ENCODE measurements around the gene TPK1. TPM values are rescaled to one million over a fixed set of nuclear protein-coding genes. Genes with fewer than 3 reads are reported as not detected.

Gene TPK1
- total RNA-seq, 6 experiments from 2014 or later, result 3.1 to 6.7 (median 4.3) TPM

DNA sequence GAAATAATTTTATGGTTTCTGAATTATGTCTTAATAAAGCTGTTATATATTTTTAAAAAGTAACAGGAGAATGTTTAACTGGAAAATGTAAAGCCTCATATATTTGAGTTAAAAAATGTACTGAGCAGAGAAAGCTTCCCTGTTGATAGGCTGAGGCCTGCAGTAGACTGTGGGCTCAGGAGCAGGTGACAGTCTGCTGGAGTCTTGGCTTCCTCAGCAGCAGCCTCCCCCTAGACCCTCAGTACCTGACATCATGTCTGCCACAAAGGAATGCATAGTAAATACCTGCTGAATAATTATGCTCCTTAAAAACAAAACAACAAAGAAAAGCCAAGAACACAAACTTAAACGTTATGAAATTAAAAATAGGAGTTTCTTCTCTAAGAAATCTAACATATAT lies 358.5 kb downstream of the TPK1 start:
- Histone ChIP-seq H3K27ac (no peak overlapping the region), H3K4me1 (no peaks in the 10 kb centered on the region), H3K9me3 (no peaks in the 10 kb centered on the region), H3K4me3 (no peak overlapping the region), H3K27me3 (no peaks in the 10 kb centered on the region), H3K36me3 (no peaks in the 10 kb centered on the region)
- DNase-seq (no peak), ATAC-seq (no peak)
- intact Hi-C loops (cut with DNase I), result no loop called here
- no peak for TF ChIP-seq POLR2A (IDR thresholded peaks at IDR 0.05)
- TF ChIP-seq, protein P1, sequence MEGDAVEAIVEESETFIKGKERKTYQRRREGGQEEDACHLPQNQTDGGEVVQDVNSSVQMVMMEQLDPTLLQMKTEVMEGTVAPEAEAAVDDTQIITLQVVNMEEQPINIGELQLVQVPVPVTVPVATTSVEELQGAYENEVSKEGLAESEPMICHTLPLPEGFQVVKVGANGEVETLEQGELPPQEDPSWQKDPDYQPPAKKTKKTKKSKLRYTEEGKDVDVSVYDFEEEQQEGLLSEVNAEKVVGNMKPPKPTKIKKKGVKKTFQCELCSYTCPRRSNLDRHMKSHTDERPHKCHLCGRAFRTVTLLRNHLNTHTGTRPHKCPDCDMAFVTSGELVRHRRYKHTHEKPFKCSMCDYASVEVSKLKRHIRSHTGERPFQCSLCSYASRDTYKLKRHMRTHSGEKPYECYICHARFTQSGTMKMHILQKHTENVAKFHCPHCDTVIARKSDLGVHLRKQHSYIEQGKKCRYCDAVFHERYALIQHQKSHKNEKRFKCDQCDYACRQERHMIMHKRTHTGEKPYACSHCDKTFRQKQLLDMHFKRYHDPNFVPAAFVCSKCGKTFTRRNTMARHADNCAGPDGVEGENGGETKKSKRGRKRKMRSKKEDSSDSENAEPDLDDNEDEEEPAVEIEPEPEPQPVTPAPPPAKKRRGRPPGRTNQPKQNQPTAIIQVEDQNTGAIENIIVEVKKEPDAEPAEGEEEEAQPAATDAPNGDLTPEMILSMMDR (IDR thresholded peaks at IDR 0.05), result no peak
- 33% methylated on average over 1 of the region's 1 CpG for WGBS (ENCODE audit: insufficient coverage, low coverage, low lambda C conversion rate, missing lambda C conversion rate)

DNA sequence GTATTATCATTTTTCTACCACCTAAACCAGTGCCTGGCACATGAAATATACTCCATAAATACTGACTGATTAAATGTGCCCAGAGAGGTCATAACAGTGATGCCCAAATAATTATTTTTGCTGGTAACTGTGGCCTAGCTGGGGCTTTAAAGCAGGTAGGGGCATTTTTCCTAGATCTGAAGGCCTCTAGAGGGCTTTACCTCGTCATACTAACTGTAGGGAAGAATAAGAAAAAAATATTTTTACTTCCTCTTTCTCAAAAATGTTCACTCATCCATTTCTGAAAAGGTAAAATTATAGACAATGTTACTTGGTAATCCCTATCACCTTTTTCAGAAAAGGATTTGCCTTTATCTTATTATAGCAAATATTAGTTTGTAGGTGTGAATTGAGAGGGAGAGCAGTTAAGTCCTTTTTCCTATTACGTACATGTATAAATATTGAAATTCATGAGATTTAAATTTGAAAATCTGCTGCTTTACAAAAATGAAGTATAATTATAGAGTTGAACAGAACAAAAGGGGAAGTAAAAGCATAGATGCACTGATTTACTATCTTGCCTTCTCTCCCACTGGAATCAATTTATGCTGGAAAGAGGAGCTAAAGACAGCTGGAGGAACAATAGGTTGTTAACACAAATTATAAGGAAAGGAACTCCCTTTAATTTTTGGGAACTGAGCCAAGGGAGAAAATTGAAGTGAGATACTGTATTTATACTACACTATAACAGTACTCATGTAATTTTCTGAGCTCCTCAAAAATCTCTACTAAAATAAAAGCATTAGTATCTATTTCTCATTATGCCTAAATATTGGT lies 360.8 kb downstream of the TPK1 start:
- no peaks in the 10 kb centered on the region for H3K9me3 ChIP-seq
- H3K27ac ChIP-seq, result no peak overlapping the region
- no peaks in the 10 kb centered on the region for H3K4me1 ChIP-seq
- no peaks in the 10 kb centered on the region for H3K27me3 ChIP-seq
- TF ChIP-seq, protein P1 (IDR thresholded peaks at IDR 0.05), result no peak
- no peak for TF ChIP-seq POLR2A (IDR thresholded peaks at IDR 0.05)
- no peak overlapping the region for H3K4me3 ChIP-seq
- intact Hi-C loops (cut with DNase I), result no loop called here
- DNase-seq, result no peak
- H3K36me3 ChIP-seq, result no peaks in the 10 kb centered on the region
- ATAC-seq, result no peak
- WGBS (ENCODE audit: insufficient coverage, low coverage, low lambda C conversion rate, missing lambda C conversion rate), result 69% methylated on average over 2 of the region's 2 CpGs

DNA sequence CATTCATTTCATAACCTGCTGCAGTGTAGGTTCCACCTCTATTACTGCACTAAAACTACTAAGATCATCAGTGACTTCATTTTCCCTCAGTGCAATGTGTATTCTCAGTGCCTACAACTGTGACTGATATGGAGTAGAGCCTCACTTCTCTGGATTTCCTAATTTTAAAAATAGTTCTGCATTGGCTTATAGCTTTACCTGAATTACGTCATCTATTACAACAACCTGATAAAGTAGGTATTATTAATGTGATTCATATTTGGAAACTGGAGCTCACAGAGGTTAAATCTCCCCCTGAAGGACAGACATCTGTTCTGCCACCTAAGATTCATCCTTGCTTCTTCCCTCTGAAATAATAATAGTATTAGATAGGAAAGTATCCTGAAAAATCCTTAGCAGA lies 361.5 kb downstream of the TPK1 start:
- Histone ChIP-seq H3K9me3 (no peaks in the 10 kb centered on the region), H3K4me3 (no peak overlapping the region), H3K27me3 (no peaks in the 10 kb centered on the region), H3K36me3 (no peaks in the 10 kb centered on the region), H3K27ac (no peak overlapping the region), H3K4me1 (no peaks in the 10 kb centered on the region)
- no peak for TF ChIP-seq POLR2A (IDR thresholded peaks at IDR 0.05)
- TF ChIP-seq, protein P1 (IDR thresholded peaks at IDR 0.05), result no peak
- ATAC-seq (no peak), DNase-seq (no peak)
- intact Hi-C loops (cut with DNase I), result no loop called here
- 94% methylated on average over 1 of the region's 1 CpG for WGBS (ENCODE audit: insufficient coverage, low coverage, low lambda C conversion rate, missing lambda C conversion rate)

DNA sequence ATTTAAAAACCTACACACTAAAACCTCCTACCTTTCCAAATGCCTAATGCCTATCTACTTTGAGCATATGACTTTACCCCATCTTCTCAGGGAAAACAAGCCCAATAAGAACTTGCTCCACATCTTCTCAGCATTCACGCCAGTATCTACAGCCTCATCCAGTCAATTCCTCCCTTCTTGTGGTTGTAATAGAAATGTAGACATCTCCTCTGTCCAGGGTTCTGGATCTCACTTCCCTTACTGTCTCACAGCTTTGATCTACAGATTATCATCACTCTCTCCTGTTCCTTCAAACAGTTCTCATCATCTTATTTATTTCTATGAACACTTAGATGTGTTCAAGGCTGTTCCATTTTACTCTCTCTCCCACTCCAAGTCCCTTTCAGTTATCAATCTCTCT lies 361.9 kb downstream of the TPK1 start:
- Histone ChIP-seq H3K27me3 (no peaks in the 10 kb centered on the region), H3K4me1 (no peaks in the 10 kb centered on the region), H3K27ac (no peak overlapping the region), H3K36me3 (no peaks in the 10 kb centered on the region), H3K9me3 (no peaks in the 10 kb centered on the region), H3K4me3 (no peak overlapping the region)
- 60% methylated on average over 1 of the region's 1 CpG for WGBS (ENCODE audit: insufficient coverage, low coverage, low lambda C conversion rate, missing lambda C conversion rate)
- DNase-seq (no peak), ATAC-seq (no peak)
- intact Hi-C loops (cut with DNase I), result no loop called here
- TF ChIP-seq, protein P1 (IDR thresholded peaks at IDR 0.05), result no peak
- no peak for TF ChIP-seq POLR2A (IDR thresholded peaks at IDR 0.05)

Data from right lobe of liver (tissue), 6 donors.